H1 (cell line): ENCODE data around the gene HSD17B13. TPM values are rescaled to one million over a fixed set of nuclear protein-coding genes. Genes with fewer than 3 reads are reported as not detected.

ENCODE experiments used
- ATF2 ChIP-seq: IDR thresholded peaks from 2 replicates; pipeline ENCODE4 v1.6.1; 2012; ENCODE audit warnings: low read length, inconsistent platforms
- ATF3 ChIP-seq: IDR thresholded peaks from 2 replicates; pipeline ENCODE4 v1.6.1; 2011; ENCODE audit warnings: low read depth, mild to moderate bottlenecking, low read length; ENCODE audit not compliant: insufficient read depth
- BACH1 ChIP-seq: IDR thresholded peaks from 2 replicates; pipeline ENCODE4 v1.6.1; 2012; ENCODE audit warnings: low read length, improper control_type of control experiment
- CTCF ChIP-seq, 3 experiments: IDR thresholded peaks; 1 replicate in 2 of 3; 2 replicates in 1 of 3; pipeline versions ENCODE4 v1.5.1 to v1.6.1; 2011; ENCODE audit warnings: low read length in 3 of 3, mild to moderate bottlenecking in 3 of 3, inconsistent platforms in 2 of 3, low read depth in 1 of 3, moderate library complexity in 1 of 3; ENCODE audit not compliant: insufficient read depth in 1 of 3; ENCODE audit errors: control extremely low read depth in 1 of 3
- EZH2 ChIP-seq: fragments of 200-600 bp; sonication (generic); IDR thresholded peaks from 2 replicates; pipeline ENCODE4 v1.7.1; 2012; ENCODE audit warnings: low read depth, mild to moderate bottlenecking, moderate library complexity, low read length, inconsistent platforms; ENCODE audit not compliant: severe bottlenecking
- GABPA ChIP-seq: IDR thresholded peaks from 2 replicates; pipeline ENCODE4 v1.6.1; 2011; ENCODE audit warnings: mild to moderate bottlenecking, low read length, moderate library complexity, borderline replicate concordance; ENCODE audit not compliant: insufficient read depth
- GTF2F1 ChIP-seq: IDR thresholded peaks from 2 replicates; pipeline ENCODE4 v1.6.1; 2012; ENCODE audit warnings: low read depth, low read length, improper control_type of control experiment, borderline replicate concordance
- KDM1A ChIP-seq: fragments of 200-600, 300-600 bp; sonication (generic); IDR thresholded peaks from 2 replicates; pipeline ENCODE4 v1.7.1; 2016; ENCODE audit warnings: mild to moderate bottlenecking, low read length, borderline replicate concordance
- KDM4A ChIP-seq: IDR thresholded peaks from one replicate; pipeline ENCODE4 v1.7.1; 2012; ENCODE audit warnings: low read depth, mild to moderate bottlenecking, moderate library complexity, low read length, inconsistent platforms; ENCODE audit not compliant: severe bottlenecking
- MAX ChIP-seq: IDR thresholded peaks from 2 replicates; pipeline ENCODE4 v1.6.1; 2012; ENCODE audit warnings: inconsistent platforms
- RAD21 ChIP-seq, 2 experiments: IDR thresholded peaks in 1 of 2; conservative IDR thresholded peaks in 1 of 2; 2 replicates each; pipeline ENCODE4 v1.6.1; 2011; ENCODE audit warnings: low read depth in 2 of 2, low read length in 2 of 2, improper control_type of control experiment in 1 of 2, inconsistent platforms in 1 of 2, mild to moderate bottlenecking in 1 of 2, moderate library complexity in 1 of 2
- RFX5 ChIP-seq: IDR thresholded peaks from 2 replicates; pipeline ENCODE4 v1.6.1; 2011; ENCODE audit warnings: low read depth, low read length, improper control_type of control experiment, borderline replicate concordance
- SAP30 ChIP-seq: fragments of 300-600 bp; sonication (generic); IDR thresholded peaks from 2 replicates; pipeline ENCODE4 v1.7.1; 2012; ENCODE audit warnings: low read length, moderate library complexity, mild to moderate bottlenecking, inconsistent platforms; ENCODE audit not compliant: insufficient read depth, insufficient replicate concordance
- SRF ChIP-seq: IDR thresholded peaks from 2 replicates; pipeline ENCODE4 v1.6.1; 2011; ENCODE audit warnings: mild to moderate bottlenecking, low read depth, low read length, moderate library complexity
- TAF1 ChIP-seq: IDR thresholded peaks from 2 replicates; pipeline ENCODE4 v1.6.1; 2011; ENCODE audit warnings: mild to moderate bottlenecking, low read depth, low read length
- TEAD4 ChIP-seq: IDR thresholded peaks from 2 replicates; pipeline ENCODE4 v1.6.1; 2012; ENCODE audit warnings: low read depth, low read length, inconsistent platforms, mixed read lengths
- polyA plus RNA-seq, 7 experiments: library from polyadenylated mRNA; depleted of rRNA in 3 of 7; stranded (reverse) in 5 of 7; unstranded in 2 of 7; fragments of >200 nt in 5 of 7; fragments of 200-250 nt in 2 of 7; gene quantifications; 1 replicate in 5 of 7; 2 replicates in 1 of 7; 4 replicates in 1 of 7; pipeline versions ENCODE4 v1.2.1 to v1.2.3, GENCODE V29; 2011 to 2013; ENCODE audit warnings: missing spikeins in 2 of 7, mixed read lengths in 2 of 7
- total RNA-seq: library from RNA; stranded (reverse); fragmentation: NEBNext Ultra II Directional; extraction: Animal tissue kit (Norgen Biotek cat#: 25700); gene quantifications from 2 replicates; pipeline ENCODE4 v1.2.1, GENCODE V29; 2021

HSD17B13 gene
- total and polyA plus RNA-seq, 2 of the 8 experiments (the other 6 are each of a cell fraction or from before 2014, with no cell fraction given) = 0.09 to 0.13 TPM

DNA sequence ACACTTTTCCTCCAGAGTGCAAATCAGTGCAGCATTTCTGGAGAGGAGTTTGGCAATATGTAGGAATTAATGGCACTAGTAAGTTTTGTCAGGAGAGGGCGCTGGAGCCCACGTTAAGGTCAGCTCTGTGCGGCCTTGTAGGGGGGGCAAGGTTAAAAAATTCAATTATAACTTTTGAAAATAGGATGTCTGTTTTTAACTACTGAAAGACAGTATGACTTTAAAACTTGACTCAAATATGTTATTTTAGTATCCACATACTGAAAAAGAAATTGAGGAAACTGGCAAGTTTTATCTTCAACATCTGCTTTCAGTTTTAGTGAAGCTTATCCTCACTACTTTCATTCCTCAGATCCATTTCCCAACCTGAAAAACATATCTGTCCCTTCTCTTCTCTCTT lies 30.9 kb upstream of the HSD17B13 start (continued):
- TF ChIP-seq CTCF (IDR thresholded peaks at IDR 0.05; ENCODE audit: control extremely low read depth in 1 of 3, insufficient read depth in 1 of 3, low read depth in 1 of 3, low read length in 3 of 3) (peak; percentile 38 to 69 (median 69)), RFX5 (no peak), GABPA (no peak), RAD21 (IDR thresholded peaks at IDR 0.05 in 1 of 2, conservative IDR thresholded peaks at IDR 0.05 in 1 of 2; ENCODE audit: low read depth in 2 of 2, low read length in 2 of 2) (peak; percentile 86 to 87), BACH1 (no peak), SRF (no peak), ATF3 (no peak), TAF1 (no peak), SAP30 (no peak), ATF2 (no peak), TEAD4 (no peak), EZH2 (no peak), GTF2F1 (0 out of 2 replicates have a peak, but pooled peaks have one; percentile 53), KDM4A (no peak), KDM1A (no peak), MAX (no peak)
